ENCODE results near the gene MSH6.
"Not testable (repeated sequence)": the region's sequence is repeated elsewhere in the genome, so short reads cannot be mapped to it uniquely, and the experiment has no call there.

Gene MSH6

DNA sequence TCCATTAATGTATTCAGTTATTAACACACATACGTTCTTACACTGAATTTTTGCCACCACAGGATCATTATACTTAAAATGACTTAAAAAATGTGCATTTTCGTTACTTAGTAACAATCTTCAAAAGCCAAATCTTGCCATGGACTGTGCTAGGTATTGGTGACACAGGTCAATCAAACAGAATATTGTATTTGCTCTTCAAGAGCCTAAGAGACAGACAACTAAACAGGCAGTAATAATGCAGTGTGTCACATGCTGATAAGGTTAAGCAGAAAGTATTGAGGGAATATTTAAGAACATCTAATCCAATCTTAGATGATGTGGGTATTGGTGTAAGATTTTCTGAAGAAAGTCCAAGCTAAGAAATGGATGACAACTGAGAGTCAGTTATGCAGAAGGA, 66.4 kb downstream of the MSH6 start:
- no peak for DNase-seq

DNA sequence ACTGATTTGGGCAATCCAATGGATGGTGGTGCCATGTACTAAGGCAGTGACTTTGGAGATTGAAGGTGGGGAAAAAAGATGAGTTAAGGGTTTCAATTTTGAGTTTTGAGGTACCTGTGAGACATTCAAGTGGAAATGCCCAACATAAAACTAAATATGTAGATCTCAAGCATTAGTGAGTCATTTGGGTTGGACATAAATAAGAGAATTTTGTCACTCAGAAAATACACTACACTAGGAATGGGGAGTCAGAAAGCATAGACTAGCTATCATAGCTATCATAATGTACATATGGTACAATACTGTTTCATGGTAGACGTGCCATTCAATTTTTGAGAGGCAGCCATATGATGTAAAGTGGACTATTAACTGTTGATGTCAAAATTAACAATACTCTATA, 67.3 kb downstream of the MSH6 start:
- no peak for DNase-seq

DNA sequence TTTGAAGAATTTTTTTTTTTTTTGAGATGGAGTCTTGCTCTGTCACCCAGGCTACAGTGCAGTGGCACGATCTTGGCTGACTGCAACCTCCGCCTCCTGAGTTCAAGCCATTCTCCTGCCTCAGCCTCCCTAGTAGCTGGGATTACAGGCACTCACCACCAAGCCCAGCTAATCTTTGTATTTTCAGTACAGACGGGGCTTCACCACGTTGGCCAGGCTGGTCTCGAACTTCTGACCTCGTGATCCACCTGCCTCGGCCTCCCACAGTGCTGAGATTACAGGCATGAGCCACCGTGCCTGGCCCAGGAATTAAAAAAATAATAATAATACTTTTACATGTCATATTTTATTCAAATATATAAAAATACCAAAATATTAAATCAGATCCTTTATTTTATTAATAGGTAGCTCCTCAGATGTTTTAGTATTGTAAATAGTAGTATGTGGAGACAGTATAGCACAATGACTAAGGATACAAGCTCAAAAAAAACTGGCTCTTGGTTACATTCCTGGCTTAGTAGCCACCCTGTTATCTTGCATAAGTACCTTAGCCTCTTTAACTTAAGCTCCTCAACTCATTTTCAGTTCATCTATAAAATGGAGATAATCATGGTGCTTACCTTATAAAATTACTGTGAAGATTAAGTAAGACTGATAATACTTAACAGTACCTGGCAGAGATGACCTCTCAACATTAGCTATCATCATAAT, 70.3 kb downstream of the MSH6 start:
- DNase-seq, result not testable (repeated sequence)
